ENCODE measurements around the gene DVL2.

Gene DVL2

GRCh38 chr17:7219812-7220592 is 14.3 kb downstream of the DVL2 start, which contains the start of the genes ACADVL and DLG4:
TSS of gene ACADVL (plus strand) at chr17:7219938. CDS start at chr17:7219985, 47 bp downstream.
TSS of gene DLG4 (minus strand) at chr17:7219836.
- peak; percentile 61 to 63 for DNase-seq (ENCODE audit: low read depth in 2 of 2)

GRCh38 chr17:7219229-7219811 is 15.0 kb downstream of the DVL2 start:
- DNase-seq (ENCODE audit: low read depth in 2 of 2): no peak

GRCh38 chr17:7218758-7219157 is 15.6 kb downstream of the DVL2 start:
- DNase-seq (ENCODE audit: low read depth in 2 of 2): no peak

GRCh38 chr17:7218166-7218565 is 16.2 kb downstream of the DVL2 start:
- no peak for DNase-seq (ENCODE audit: low read depth in 2 of 2)

- no peak for DNase-seq (ENCODE audit: low read depth in 2 of 2)
These were observed 17.0 kb downstream of the DVL2 start for GRCh38 chr17:7217113-7217987.

- DNase-seq (ENCODE audit: low read depth in 2 of 2): no peak
These were observed 17.8 kb downstream of the DVL2 start for GRCh38 chr17:7216242-7217112.

- no peak for DNase-seq (ENCODE audit: low read depth in 2 of 2)
These were observed 18.6 kb downstream of the DVL2 start for GRCh38 chr17:7215652-7216180.

GRCh38 chr17:7215136-7215638 is 19.1 kb downstream of the DVL2 start:
- DNase-seq (ENCODE audit: low read depth in 2 of 2): no peak

GRCh38 chr17:7214300-7215135 is 19.8 kb downstream of the DVL2 start:
- DNase-seq (ENCODE audit: low read depth in 2 of 2): peak; percentile 94 to 95

GRCh38 chr17:7213895-7214299 is 20.4 kb downstream of the DVL2 start:
- no peak for DNase-seq (ENCODE audit: low read depth in 2 of 2)

GRCh38 chr17:7211491-7212273 is 22.6 kb downstream of the DVL2 start:
- DNase-seq (ENCODE audit: low read depth in 2 of 2): no peak

GRCh38 chr17:7208754-7209460 is 25.4 kb downstream of the DVL2 start:
- no peak for DNase-seq (ENCODE audit: low read depth in 2 of 2)

GRCh38 chr17:7208027-7208571 is 26.2 kb downstream of the DVL2 start:
- no peak for DNase-seq (ENCODE audit: low read depth in 2 of 2)

GRCh38 chr17:7207120-7208001 is 27.0 kb downstream of the DVL2 start:
- DNase-seq (ENCODE audit: low read depth in 2 of 2): no peak

GRCh38 chr17:7205561-7205960 is 28.8 kb downstream of the DVL2 start:
- DNase-seq (ENCODE audit: low read depth in 2 of 2): no peak

GRCh38 chr17:7204828-7205461 is 29.4 kb downstream of the DVL2 start:
- DNase-seq (ENCODE audit: low read depth in 2 of 2): peak; percentile 73 to 75

- DNase-seq (ENCODE audit: low read depth in 2 of 2): no peak
These were observed 30.0 kb downstream of the DVL2 start for GRCh38 chr17:7204336-7204735.
